Heart left ventricle (tissue), 16 donors: ENCODE data around the gene DHFR2. TPM values are rescaled to one million over a fixed set of nuclear protein-coding genes. Genes with fewer than 3 reads are reported as not detected.
"Not testable (repeated sequence)": the region's sequence is repeated elsewhere in the genome, so short reads cannot be mapped to it uniquely, and the experiment has no call there.

Source experiments
- ATAC-seq, 4 donors: fragments of 200-7000 bp; cut with Tn5 transposase; one replicate each; pipeline ENCODE4 v1.9.1; 2020 to 2022; ENCODE audit warnings: moderate library complexity in 4 of 4, mild to moderate bottlenecking in 3 of 4, moderate number of reproducible peaks in 1 of 4
- DNase-seq, 5 donors: peaks; one replicate each; pipeline ENCODE4 v3.0.0-alpha.2; 2020
- H3K27ac ChIP-seq, 12 donors: fragments of 200-600 bp; sonication (generic) in 4 of 12; one replicate each; pipeline versions ENCODE4 v1.5.0 to v1.8.0; 2016 to 2022; ENCODE audit warnings: mild to moderate bottlenecking in 2 of 12
- H3K27me3 ChIP-seq, 9 donors: fragments of 200-600 bp; sonication (generic) in 2 of 9; one replicate each; pipeline versions ENCODE4 v1.5.1 to v1.8.0; 2016 to 2022; ENCODE audit warnings: mild to moderate bottlenecking in 3 of 9
- H3K36me3 ChIP-seq, 9 donors: fragments of 200-600 bp; sonication (generic) in 2 of 9; one replicate each; pipeline versions ENCODE4 v1.5.0 to v1.8.0; 2018 to 2022; ENCODE audit warnings: mild to moderate bottlenecking in 2 of 9
- H3K4me1 ChIP-seq, 12 donors: fragments of 200-600 bp; sonication (generic) in 4 of 12; one replicate each; pipeline versions ENCODE4 v1.5.0 to v1.8.0; 2016 to 2022; ENCODE audit warnings: mild to moderate bottlenecking in 3 of 12
- H3K4me3 ChIP-seq, 12 donors: fragments of 200-600 bp; sonication (generic) in 4 of 12; one replicate each; pipeline versions ENCODE4 v1.5.0 to v1.8.0; 2017 to 2022; ENCODE audit warnings: mild to moderate bottlenecking in 9 of 12, moderate library complexity in 4 of 12
- H3K9me3 ChIP-seq, 12 donors: fragments of 200-600 bp; sonication (generic) in 4 of 12; one replicate each; pipeline versions ENCODE4 v1.5.0 to v1.8.0; 2016 to 2022; ENCODE audit warnings: mild to moderate bottlenecking in 1 of 12
- CTCF ChIP-seq, 12 donors: fragments of 200-600 bp; sonication (generic) in 4 of 12; IDR thresholded peaks; one replicate each; pipeline versions ENCODE4 v1.5.0 to v1.8.0; 2018 to 2022; ENCODE audit warnings: antibody characterized with exemption in 12 of 12, mild to moderate bottlenecking in 5 of 12
- POLR2A ChIP-seq, 2 donors: fragments of 450-650 bp; IDR thresholded peaks; one replicate each; pipeline ENCODE4 v1.6.1; 2017; ENCODE audit warnings: antibody characterized with exemption in 2 of 2, mild to moderate bottlenecking in 2 of 2, moderate library complexity in 2 of 2
- WGBS, 4 donors: extraction: QIAGEN DNeasy Blood & Tissue Kit in 2 of 4; methylation state at CpG; one replicate each; pipeline versions ENCODE4 v1.1.5 to v1.1.7; 2013 to 2018; 5-methylcytosine and 5-hydroxymethylcytosine counted together
- intact Hi-C, 10 donors: fragments of 100-400 bp; cut with DNase I; formaldehyde crosslinking; loops; one replicate each; pipeline versions ENCODE4 v1.11.1 to v1.14.2; 2022
- polyA plus RNA-seq, 2 donors: library from polyadenylated mRNA; stranded (reverse); fragments of 200-250 nt; gene quantifications; one replicate each; pipeline ENCODE4 v1.2.3, GENCODE V29; 2013
- total RNA-seq, 9 donors: library from RNA; depleted of rRNA in 2 of 9; stranded (reverse); fragments of >200 nt in 2 of 9; fragmentation: NEBNext Ultra II Directional in 3 of 9; extraction: Animal tissue kit (Norgen Biotek cat#: 25700) in 3 of 9; gene quantifications; one replicate each; pipeline versions ENCODE4 v1.1.0 to v1.2.4, GENCODE V29; 2016 to 2023
- donor health status: ischemic (EF 13 %, LVEDD 7.1; RV severe dilation, severe dysfunction).
- donor health status: healthy with polysubstance abuse.
- donor health status: DM: no; HTN: yes; CAD: no.
- donor health status: DM: no; HTN: no; CAD: no.
- donor health status: ischemic (EF 25% LVEDD 6.9; RV normal size, moderate dysfunction).
- donor health status: ischemic (EF 25% LVEDD 5.7; RV mildly dilated, moderate dysfunction).
- donor health status: healthy.
- donor health status: DM: yes; HTN: yes; CAD: no.
- donor health status: ischemic (EF 35%, LVEDD 5.7; RV mildly dilated, moderate dysfunction).
- donor health status: nonischemic (EF 11% LVEDD 7.7; RV severe dilation, severe dysfunction).
- donor health status: DM: yes; HTN: yes; CAD: no.
- donor health status: PGD.
- donor health status: ischemic (EF 29% LVEDD 5.4; RV normal size, mild dysfunction).
- donor health status: nonischemic (EF 23%, LVEDD 6.1; RV moderate dilation, normal function).

DHFR2 gene
- total and polyA plus RNA-seq, 11 donors, result 1.6 to 5.4 (median 3.6) TPM

- Histone ChIP-seq H3K9me3 (no peaks in the 10 kb centered on the region), H3K36me3 (peaks cover 0 to 50% (median 5%) of the 10 kb centered on the region in 9 donors), H3K4me3 (no peak overlapping the region), H3K4me1 (no peaks in the 10 kb centered on the region), H3K27ac (no peak overlapping the region), H3K27me3 (no peaks in the 10 kb centered on the region)
- no peak for ATAC-seq
- TF ChIP-seq POLR2A (IDR thresholded peaks at IDR 0.05) (no peak), CTCF (IDR thresholded peaks at IDR 0.05) (no peak)
- no peak for DNase-seq
- 87 to 96% (median 94%) methylated on average over 2 of the region's 2 CpGs for WGBS, 4 donors
- intact Hi-C loops, result no loop called here
These were observed 13.4 kb downstream of the DHFR2 start for GRCh38 chr3:94049267-94049666.

- H3K4me3 ChIP-seq, result no peak overlapping the region
These were observed 16.2 kb downstream of the DHFR2 start for GRCh38 chr3:94046533-94046932.

GRCh38 chr3:94044100-94044936 is 18.4 kb downstream of the DHFR2 start:
- intact Hi-C loops, H3K27ac ChIP-seq, H3K4me1 ChIP-seq, H3K9me3 ChIP-seq, H3K27me3 ChIP-seq, H3K4me3 ChIP-seq, ATAC-seq, DNase-seq: not testable (repeated sequence)
- 96 to 99% (median 98%) methylated on average over 47 to 61 of the region's 61 CpGs for WGBS, 4 donors
- H3K36me3 ChIP-seq, result peaks cover 0 to 44% (median 11%) of the 10 kb centered on the region in 9 donors

More at GRCh38 chr3:94046533-94046932, 16.2 kb downstream of the DHFR2 start:
- DNase-seq (no peak), ATAC-seq (no peak)
- no peak for TF ChIP-seq CTCF (IDR thresholded peaks at IDR 0.05)
- TF ChIP-seq POLR2A (IDR thresholded peaks at IDR 0.05), result no peak
- H3K27me3 ChIP-seq, result no peaks in the 10 kb centered on the region
- H3K4me1 ChIP-seq, result no peaks in the 10 kb centered on the region
- H3K36me3 ChIP-seq, result peaks cover 0 to 38% (median 11%) of the 10 kb centered on the region in 9 donors
- intact Hi-C loops, result no loop called here
- WGBS, 4 donors, result 97 to 99% (median 99%) methylated on average over 2 of the region's 2 CpGs
- no peak overlapping the region for H3K27ac ChIP-seq
- H3K9me3 ChIP-seq, result no peaks in the 10 kb centered on the region

- Histone ChIP-seq H3K27ac (no peak overlapping the region), H3K9me3 (no peaks in the 10 kb centered on the region), H3K4me3 (no peak overlapping the region), H3K4me1 (no peaks in the 10 kb centered on the region), H3K27me3 (no peaks in the 10 kb centered on the region), H3K36me3 (peaks cover 0 to 41% (median 11%) of the 10 kb centered on the region in 9 donors)
- TF ChIP-seq POLR2A (IDR thresholded peaks at IDR 0.05), result no peak
- TF ChIP-seq CTCF (IDR thresholded peaks at IDR 0.05), result no peak
- no peak for DNase-seq
- WGBS, 4 donors, result 92 to 97% (median 94%) methylated on average over 1 of the region's 1 CpG
- intact Hi-C loops, result no loop called here
- no peak for ATAC-seq
These were observed 19.4 kb downstream of the DHFR2 start for GRCh38 chr3:94043285-94043684.
